ENCODE data around the gene PPP6C.

- TF ChIP-seq, protein P1, sequence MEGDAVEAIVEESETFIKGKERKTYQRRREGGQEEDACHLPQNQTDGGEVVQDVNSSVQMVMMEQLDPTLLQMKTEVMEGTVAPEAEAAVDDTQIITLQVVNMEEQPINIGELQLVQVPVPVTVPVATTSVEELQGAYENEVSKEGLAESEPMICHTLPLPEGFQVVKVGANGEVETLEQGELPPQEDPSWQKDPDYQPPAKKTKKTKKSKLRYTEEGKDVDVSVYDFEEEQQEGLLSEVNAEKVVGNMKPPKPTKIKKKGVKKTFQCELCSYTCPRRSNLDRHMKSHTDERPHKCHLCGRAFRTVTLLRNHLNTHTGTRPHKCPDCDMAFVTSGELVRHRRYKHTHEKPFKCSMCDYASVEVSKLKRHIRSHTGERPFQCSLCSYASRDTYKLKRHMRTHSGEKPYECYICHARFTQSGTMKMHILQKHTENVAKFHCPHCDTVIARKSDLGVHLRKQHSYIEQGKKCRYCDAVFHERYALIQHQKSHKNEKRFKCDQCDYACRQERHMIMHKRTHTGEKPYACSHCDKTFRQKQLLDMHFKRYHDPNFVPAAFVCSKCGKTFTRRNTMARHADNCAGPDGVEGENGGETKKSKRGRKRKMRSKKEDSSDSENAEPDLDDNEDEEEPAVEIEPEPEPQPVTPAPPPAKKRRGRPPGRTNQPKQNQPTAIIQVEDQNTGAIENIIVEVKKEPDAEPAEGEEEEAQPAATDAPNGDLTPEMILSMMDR (conservative IDR thresholded peaks at IDR 0.05 in 1 of 2, IDR thresholded peaks at IDR 0.05 in 1 of 2; ENCODE audit: low read depth in 1 of 2, low read length in 2 of 2) = no peak
- TF ChIP-seq EZH2 (IDR thresholded peaks at IDR 0.05; ENCODE audit: low read length, missing control alignments) = no peak
Measured at GRCh38 chr9:125238127-125238914, 48.7 kb upstream of the PPP6C start.
